NCI-H128 (cell line): ENCODE data around the gene HEXD.
A peak's percentile ranks its signal among the peaks of the same experiment; 100 is the strongest.
"Not testable (repeated sequence)": the region's sequence is repeated elsewhere in the genome, so short reads cannot be mapped to it uniquely, and the experiment has no call there.

ENCODE experiments used
- DNase-seq: peaks from one replicate; lab custom pipeline; 2025; ENCODE audit not compliant: unreplicated experiment; lab: John Stamatoyannopoulos, UW

Gene HEXD

GRCh38 chr17:82439829-82440365, 21.8 kb downstream of the HEXD start:
- DNase-seq = no peak

GRCh38 chr17:82440469-82440981, 22.4 kb downstream of the HEXD start:
- no peak for DNase-seq

GRCh38 chr17:82440991-82441627, 23.0 kb downstream of the HEXD start:
- DNase-seq = no peak

GRCh38 chr17:82441691-82442487, 23.7 kb downstream of the HEXD start:
- no peak for DNase-seq

- DNase-seq = no peak
Measured at GRCh38 chr17:82442643-82443464, 24.7 kb downstream of the HEXD start.

- no peak for DNase-seq
Measured at GRCh38 chr17:82443465-82444283, 25.5 kb downstream of the HEXD start.

GRCh38 chr17:82444284-82444893, 26.2 kb downstream of the HEXD start:
- DNase-seq = no peak

- DNase-seq = no peak
Measured at GRCh38 chr17:82444941-82445521, 26.9 kb downstream of the HEXD start.

- no peak for DNase-seq
Measured at GRCh38 chr17:82445542-82445941, 27.4 kb downstream of the HEXD start.

- DNase-seq = no peak
Measured at GRCh38 chr17:82446124-82446523, 28.0 kb downstream of the HEXD start.

GRCh38 chr17:82446649-82447048, 28.5 kb downstream of the HEXD start:
- no peak for DNase-seq

GRCh38 chr17:82447876-82448275, 29.7 kb downstream of the HEXD start:
- no peak for DNase-seq

- DNase-seq = no peak
Measured at GRCh38 chr17:82449131-82449882, 31.2 kb downstream of the HEXD start.

- no peak for DNase-seq
Measured at GRCh38 chr17:82449883-82450356, 31.8 kb downstream of the HEXD start.

GRCh38 chr17:82450357-82451106, 32.4 kb downstream of the HEXD start, which contains the start of gene CYBC1:
Gene CYBC1 (minus strand): TSS chr17:82450752. CDS start chr17:82449254, 1,498 bp downstream.
- DNase-seq = peak; percentile 78

- no peak for DNase-seq
Measured at GRCh38 chr17:82452162-82452561, 34.0 kb downstream of the HEXD start.

- not testable (repeated sequence) for DNase-seq
Measured at GRCh38 chr17:82453151-82453550, 35.0 kb downstream of the HEXD start.

- DNase-seq = not testable (repeated sequence)
Measured at GRCh38 chr17:82453706-82454105, 35.6 kb downstream of the HEXD start.
